A673 (cell line): Measurements from ENCODE around the gene SPATA16. TPM values are rescaled to one million over a fixed set of nuclear protein-coding genes. Genes with fewer than 3 reads are reported as not detected.

Experiments used
- BruUV-seq: library from RNA; stranded (reverse); fragments of 400-500 nt; replicated peaks from 2 replicates; lab custom pipeline; 2021; lab: Mats Ljungman, UMichigan
- CTCF ChIA-PET: fragments of 300-600 bp; sonication (Branson Sonifier 250); formaldehyde crosslinking; loops from one replicate; lab custom pipeline; 2022; ENCODE audit warnings: antibody characterized with exemption; lab: Charles Lee
- POLR2A ChIA-PET: fragments of 300-600 bp; sonication (Branson Sonifier 250); formaldehyde crosslinking; loops from one replicate; lab custom pipeline; 2022; ENCODE audit warnings: antibody characterized with exemption; ENCODE audit not compliant: low non-redundant PET; lab: Charles Lee
- DNase-seq: peaks from one replicate; pipeline ENCODE4 v3.0.0-alpha.2; 2015; ENCODE audit warnings: low spot score
- H3K27ac ChIP-seq: fragments of 200-600 bp; sonication (generic); 2 replicates; pipeline ENCODE4 v1.5.1; 2016; ENCODE audit warnings: mixed run types, low read depth, mild to moderate bottlenecking, mixed read lengths, antibody characterized with exemption, low read length; ENCODE audit not compliant: poor library complexity, severe bottlenecking
- H3K27me3 ChIP-seq: fragments of 200-600 bp; sonication (generic); replicated peaks from 2 replicates; pipeline ENCODE4 v1.6.1; 2017; ENCODE audit warnings: mixed run types, low read depth, mild to moderate bottlenecking, mixed read lengths, antibody characterized with exemption, low read length; ENCODE audit not compliant: insufficient read depth, poor library complexity
- H3K36me3 ChIP-seq: fragments of 200-600 bp; sonication (generic); 2 replicates; pipeline ENCODE4 v1.6.1; 2016; ENCODE audit warnings: mixed run types, mild to moderate bottlenecking, mixed read lengths, antibody characterized with exemption, low read length; ENCODE audit not compliant: insufficient read depth, poor library complexity, severe bottlenecking
- H3K4me1 ChIP-seq: fragments of 200-600 bp; sonication (generic); 2 replicates; pipeline ENCODE4 v1.6.1; 2017; ENCODE audit warnings: mixed run types, mild to moderate bottlenecking, mixed read lengths, antibody characterized with exemption, low read length; ENCODE audit not compliant: insufficient read depth, poor library complexity, severe bottlenecking
- H3K4me3 ChIP-seq: fragments of 200-600 bp; sonication (generic); 2 replicates; pipeline ENCODE4 v1.5.1; 2016; ENCODE audit warnings: low read depth, mixed run types, mild to moderate bottlenecking, mixed read lengths, low read length; ENCODE audit not compliant: poor library complexity, severe bottlenecking
- H3K9me3 ChIP-seq: fragments of 200-600 bp; sonication (generic); 2 replicates; pipeline ENCODE4 v1.6.1; 2016; ENCODE audit warnings: mixed run types, low read depth, mild to moderate bottlenecking, mixed read lengths, antibody characterized with exemption, low read length; ENCODE audit not compliant: poor library complexity, severe bottlenecking
- EZH2 ChIP-seq: fragments of 200-600 bp; sonication (generic); IDR thresholded peaks from 2 replicates; pipeline ENCODE4 v1.6.1; 2017; ENCODE audit warnings: borderline replicate concordance, low read depth, mild to moderate bottlenecking, mixed read lengths, antibody characterized with exemption, low read length; ENCODE audit not compliant: poor library complexity, severe bottlenecking
- intact Hi-C: fragments of 100-400 bp; cut with micrococcal nuclease; formaldehyde crosslinking; loops from one replicate; pipeline ENCODE4 v1.10.0; 2022; ENCODE audit not compliant: unreplicated experiment
- total RNA-seq: library from RNA; stranded (reverse); gene quantifications from 2 replicates; pipeline ENCODE4 v1.2.3, GENCODE V29; 2021
- TF ChIP-seq, protein P1 (sequence below): fragments of 300-800, 200-600 bp; sonication (generic); conservative IDR thresholded peaks from 2 replicates; pipeline ENCODE4 v1.5.1; 2017; ENCODE audit warnings: low read depth, mild to moderate bottlenecking, antibody characterized with exemption, low read length, moderate library complexity, mixed read lengths

The SPATA16 gene
- total RNA-seq, 1 experiment from 2014 or later = not detected

DNA sequence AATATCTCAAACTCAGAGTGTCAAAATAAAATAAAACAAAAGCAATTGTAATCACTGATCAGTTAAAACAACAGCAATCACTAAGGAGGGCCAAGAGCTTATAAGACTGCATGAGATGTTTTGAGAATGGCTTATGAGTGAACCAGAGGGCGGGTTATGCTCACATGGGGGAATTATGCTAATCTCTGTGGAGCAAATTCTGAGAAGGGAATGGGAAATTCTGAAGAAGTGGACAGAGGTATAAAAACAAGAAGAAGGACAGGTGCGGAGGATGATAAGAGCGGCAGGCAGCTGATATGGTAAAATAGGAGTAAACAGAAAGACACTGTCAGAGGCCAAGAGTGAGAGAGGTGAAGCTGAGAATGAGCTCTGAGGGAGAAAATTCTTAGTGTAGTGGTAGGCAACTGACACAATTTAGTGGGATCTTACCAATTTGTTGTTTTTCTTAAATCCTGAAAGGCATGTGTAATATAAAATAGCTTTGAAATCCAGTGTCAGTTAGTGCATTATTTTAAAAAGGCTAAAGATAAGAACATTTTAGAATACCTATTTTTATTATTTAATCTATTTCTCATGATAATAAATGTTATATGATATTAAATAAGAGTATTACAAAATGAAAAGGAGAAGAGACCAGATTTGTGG is 133.8 kb downstream of the SPATA16 start:
- intact Hi-C loops = no loop called here
- Histone ChIP-seq H3K4me1 (no peaks in the 10 kb centered on the region), H3K27me3 (no peaks in the 10 kb centered on the region), H3K36me3 (no peaks in the 10 kb centered on the region), H3K9me3 (no peaks in the 10 kb centered on the region), H3K4me3 (no peak overlapping the region), H3K27ac (no peak overlapping the region)
- TF ChIP-seq, protein P1, sequence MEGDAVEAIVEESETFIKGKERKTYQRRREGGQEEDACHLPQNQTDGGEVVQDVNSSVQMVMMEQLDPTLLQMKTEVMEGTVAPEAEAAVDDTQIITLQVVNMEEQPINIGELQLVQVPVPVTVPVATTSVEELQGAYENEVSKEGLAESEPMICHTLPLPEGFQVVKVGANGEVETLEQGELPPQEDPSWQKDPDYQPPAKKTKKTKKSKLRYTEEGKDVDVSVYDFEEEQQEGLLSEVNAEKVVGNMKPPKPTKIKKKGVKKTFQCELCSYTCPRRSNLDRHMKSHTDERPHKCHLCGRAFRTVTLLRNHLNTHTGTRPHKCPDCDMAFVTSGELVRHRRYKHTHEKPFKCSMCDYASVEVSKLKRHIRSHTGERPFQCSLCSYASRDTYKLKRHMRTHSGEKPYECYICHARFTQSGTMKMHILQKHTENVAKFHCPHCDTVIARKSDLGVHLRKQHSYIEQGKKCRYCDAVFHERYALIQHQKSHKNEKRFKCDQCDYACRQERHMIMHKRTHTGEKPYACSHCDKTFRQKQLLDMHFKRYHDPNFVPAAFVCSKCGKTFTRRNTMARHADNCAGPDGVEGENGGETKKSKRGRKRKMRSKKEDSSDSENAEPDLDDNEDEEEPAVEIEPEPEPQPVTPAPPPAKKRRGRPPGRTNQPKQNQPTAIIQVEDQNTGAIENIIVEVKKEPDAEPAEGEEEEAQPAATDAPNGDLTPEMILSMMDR = no peak
- no peak for TF ChIP-seq EZH2
- CTCF ChIA-PET = no interaction called here
- DNase-seq = no peak
- POLR2A ChIA-PET = interaction anchor here (0.6 kb wide), 1 partner anchor 13 kb away, joined by 3 read pairs; no protein-coding TSS in a partner anchor
- no TSS peak for BruUV-seq

DNA sequence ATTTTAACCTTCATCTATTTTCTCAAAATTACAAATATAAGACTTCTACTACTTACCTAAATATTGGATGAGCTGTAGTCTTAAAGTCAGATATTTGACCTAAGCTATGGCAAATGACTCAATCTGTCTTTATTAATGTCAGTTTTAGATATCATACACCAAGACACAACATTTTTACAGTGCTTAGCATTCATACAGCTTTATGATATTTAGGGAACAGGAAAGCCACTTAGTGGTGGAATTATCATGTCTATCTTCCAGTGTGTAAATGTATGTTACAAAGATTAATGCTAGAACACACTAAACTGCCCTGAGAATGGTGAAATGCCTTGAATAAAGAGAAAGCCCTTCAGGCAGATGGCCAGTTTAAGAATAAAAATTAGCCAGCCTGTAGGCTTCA is 135.0 kb downstream of the SPATA16 start:
- no peak overlapping the region for H3K27ac ChIP-seq
- H3K4me3 ChIP-seq = no peak overlapping the region
- no peaks in the 10 kb centered on the region for H3K36me3 ChIP-seq
- ChIA-PET CTCF (no interaction called here), POLR2A (no interaction called here)
- no TSS peak for BruUV-seq
- H3K9me3 ChIP-seq = no peaks in the 10 kb centered on the region
- TF ChIP-seq EZH2 = no peak
- TF ChIP-seq, protein P1 = no peak
- H3K27me3 ChIP-seq = no peaks in the 10 kb centered on the region
- DNase-seq = no peak
- H3K4me1 ChIP-seq = no peaks in the 10 kb centered on the region
- intact Hi-C loops = no loop called here

DNA sequence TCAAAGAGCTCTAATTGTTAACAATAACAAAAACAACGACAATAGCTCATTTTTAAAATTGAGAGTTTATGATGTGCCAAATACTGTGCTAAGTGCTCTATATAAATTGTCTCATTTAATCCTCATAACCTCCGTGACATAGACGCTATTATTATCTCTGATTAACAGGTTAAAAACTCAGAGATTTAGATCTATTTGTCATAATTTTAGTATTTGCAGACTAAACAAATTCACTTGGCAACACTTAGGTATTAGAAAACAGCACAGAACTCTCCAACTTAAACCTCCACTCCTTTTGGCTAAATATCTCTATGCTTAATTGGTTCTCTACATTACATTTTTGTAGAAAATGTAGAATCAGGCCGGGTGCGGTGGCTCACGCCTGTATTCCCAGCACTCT is 136.4 kb downstream of the SPATA16 start:
- TF ChIP-seq EZH2 = no peak
- TF ChIP-seq, protein P1 = no peak
- CTCF ChIA-PET = no interaction called here
- BruUV-seq = no TSS peak

More for the DNA sequence above, 136.4 kb downstream of the SPATA16 start:
- H3K27ac ChIP-seq = no peak overlapping the region
- H3K4me1 ChIP-seq = no peaks in the 10 kb centered on the region
- no peak for DNase-seq
- H3K27me3 ChIP-seq = no peaks in the 10 kb centered on the region
- H3K9me3 ChIP-seq = no peaks in the 10 kb centered on the region
- H3K4me3 ChIP-seq = no peak overlapping the region
- intact Hi-C loops = no loop called here
- POLR2A ChIA-PET = no interaction called here
- no peaks in the 10 kb centered on the region for H3K36me3 ChIP-seq
